B cell (primary cell): ENCODE data around the gene CEP131. TPM values are rescaled to one million over a fixed set of nuclear protein-coding genes. Genes with fewer than 3 reads are reported as not detected.

ENCODE experiments used
- ATAC-seq: fragments of 200-7000 bp; cut with Tn5 transposase; one replicate; pipeline ENCODE4 v1.10.0; 2021; ENCODE audit warnings: low read depth, mild to moderate bottlenecking, moderate number of reproducible peaks, moderate library complexity
- CTCF ChIA-PET: fragments of 350-600 bp; sonication (Branson Sonifier 250); formaldehyde crosslinking; loops from one replicate; lab custom pipeline; 2021; ENCODE audit warnings: antibody characterized with exemption, inconsistent platforms; lab: Charles Lee
- POLR2A ChIA-PET: fragments of 350-600 bp; sonication (Branson Sonifier 250); formaldehyde crosslinking; loops from one replicate; lab custom pipeline; 2021; ENCODE audit warnings: antibody characterized with exemption; lab: Charles Lee
- DNase-seq: peaks from one replicate; pipeline ENCODE4 v3.0.0; 2013
- H2AFZ ChIP-seq: 2 replicates; pipeline ENCODE4 v1.6.1; 2012; ENCODE audit warnings: mild to moderate bottlenecking, low read depth, low read length; ENCODE audit not compliant: insufficient read depth, poor library complexity, severe bottlenecking
- H3K27ac ChIP-seq, 2 donors: 1 replicate in 1 of 2; 2 replicates in 1 of 2; pipeline ENCODE4 v1.5.1; 2012 to 2013; ENCODE audit warnings: low read length in 2 of 2, mild to moderate bottlenecking in 2 of 2, moderate library complexity in 1 of 2
- H3K27me3 ChIP-seq, 4 experiments: fragments of 200-600 bp in 1 of 4; sonication (generic) in 1 of 4; replicated peaks in 1 of 4; 1 replicate in 2 of 4; 2 replicates in 2 of 4; pipeline versions ENCODE4 v1.6.1 to v1.7.0; 2013 to 2016; ENCODE audit warnings: low read length in 3 of 4, mild to moderate bottlenecking in 2 of 4, mixed read lengths in 1 of 4, moderate library complexity in 1 of 4; ENCODE audit not compliant: insufficient read depth in 4 of 4, control insufficient read depth in 3 of 4; ENCODE audit errors: control extremely low read depth in 1 of 4
- H3K36me3 ChIP-seq, 2 experiments: replicated peaks in 1 of 2; 1 replicate in 1 of 2; 2 replicates in 1 of 2; pipeline versions ENCODE4 v1.6.1 to v1.7.1; 2013; ENCODE audit warnings: low read length in 1 of 2; ENCODE audit not compliant: insufficient read depth in 2 of 2, control insufficient read depth in 1 of 2; ENCODE audit errors: control extremely low read depth in 1 of 2, extremely low read depth in 1 of 2
- H3K4me1 ChIP-seq, 2 donors: fragments of 200-600 bp in 1 of 2; sonication (generic) in 1 of 2; 1 replicate in 1 of 2; 2 replicates in 1 of 2; pipeline versions ENCODE4 v1.5.1 to v1.6.1; 2013 to 2017; ENCODE audit warnings: low read length in 2 of 2; ENCODE audit not compliant: control insufficient read depth in 2 of 2, insufficient read depth in 2 of 2
- H3K4me2 ChIP-seq: replicated peaks from 2 replicates; pipeline ENCODE3; 2012; ENCODE audit warnings: mild to moderate bottlenecking, low read depth, low read length; ENCODE audit not compliant: poor library complexity, severe bottlenecking
- H3K4me3 ChIP-seq, 5 experiments: fragments of 200-600 bp in 1 of 5; sonication (generic) in 1 of 5; 1 replicate in 3 of 5; 2 replicates in 2 of 5; pipeline versions ENCODE4 v1.5.1 to v1.7.0; 2011 to 2016; ENCODE audit warnings: low read length in 4 of 5, mild to moderate bottlenecking in 4 of 5, low read depth in 2 of 5, control low read depth in 1 of 5, moderate library complexity in 1 of 5; ENCODE audit not compliant: insufficient read depth in 1 of 5; ENCODE audit errors: control extremely low read depth in 1 of 5, extremely low read depth in 1 of 5
- H3K79me2 ChIP-seq: fragments of 200-600 bp; sonication (generic); one replicate; pipeline ENCODE4 v1.6.0; 2016; ENCODE audit warnings: low read length; ENCODE audit not compliant: control insufficient read depth, insufficient read depth
- H3K9ac ChIP-seq: fragments of 200-600 bp; sonication (generic); 2 replicates; pipeline ENCODE4 v1.6.1; 2017; ENCODE audit warnings: mild to moderate bottlenecking, low read length, moderate library complexity
- H3K9me3 ChIP-seq, 3 donors: one replicate each; pipeline versions ENCODE4 v1.6.1 to v1.7.1; 2013; ENCODE audit warnings: low read length in 2 of 3; ENCODE audit not compliant: control insufficient read depth in 2 of 3, insufficient read depth in 1 of 3; ENCODE audit errors: control extremely low read depth in 1 of 3
- H4K20me1 ChIP-seq: 2 replicates; pipeline ENCODE4 v1.6.0; 2012; ENCODE audit warnings: mild to moderate bottlenecking, low read length; ENCODE audit not compliant: insufficient read depth, control insufficient read depth, poor library complexity, severe bottlenecking
- H3K27ac Mint-ChIP-seq: one replicate; pipeline ENCODE4 v1.8.0; 2021; ENCODE audit warnings: mixed read lengths
- H3K27me3 Mint-ChIP-seq: one replicate; pipeline ENCODE4 v1.8.0; 2021; ENCODE audit warnings: mixed read lengths
- H3K4me1 Mint-ChIP-seq: one replicate; pipeline ENCODE4 v1.8.0; 2021; ENCODE audit warnings: mixed read lengths
- H3K4me3 Mint-ChIP-seq: one replicate; pipeline ENCODE4 v1.8.0; 2021; ENCODE audit warnings: mixed read lengths
- H3K9me3 Mint-ChIP-seq: one replicate; pipeline ENCODE4 v1.8.0; 2022; ENCODE audit warnings: mixed read lengths; ENCODE audit not compliant: insufficient read depth
- CTCF ChIP-seq: fragments of 200-600 bp; IDR thresholded peaks from one replicate; pipeline ENCODE4 v1.8.0; 2022; ENCODE audit warnings: antibody characterized with exemption, mild to moderate bottlenecking
- EZH2 ChIP-seq: IDR thresholded peaks from 2 replicates; pipeline ENCODE4 v1.6.1; 2012; ENCODE audit warnings: borderline replicate concordance, low read depth, mild to moderate bottlenecking, moderate library complexity, low read length; ENCODE audit not compliant: insufficient read depth, poor library complexity, severe bottlenecking
- WGBS: methylation state at CpG from one replicate; pipeline ENCODE4 v1.1.5; 2013; ENCODE audit warnings: missing lambda C conversion rate; ENCODE audit not compliant: insufficient coverage; 5-methylcytosine and 5-hydroxymethylcytosine counted together
- intact Hi-C: fragments of 100-400 bp; cut with micrococcal nuclease; formaldehyde crosslinking; loops from one replicate; pipeline ENCODE4 v1.10.0; 2022
- polyA plus RNA-seq: library from polyadenylated mRNA; depleted of rRNA; stranded (reverse); fragments of >200 nt; gene quantifications from 2 replicates; pipeline ENCODE4 v1.2.3, GENCODE V29; 2012
- total RNA-seq, 2 donors: library from RNA; stranded (reverse); fragments of 120-200 nt in 1 of 2; gene quantifications; 1 replicate in 1 of 2; 2 replicates in 1 of 2; pipeline versions ENCODE4 v1.2.3 to v1.2.4, GENCODE V29; 2013 to 2022

CEP131 gene
- total and polyA plus RNA-seq, 2 donors (not counting 1 experiment from before 2014, with no cell fraction given): 18.8 to 25.5 TPM

- Histone ChIP-seq H3K79me2 (no peaks in the 10 kb centered on the region), H3K27me3 (peaks cover 0 to 2% (median under 1%) of the 10 kb centered on the region in 4 experiments), H3K4me3 (no peak overlapping the region), H3K36me3 (no peaks in the 10 kb centered on the region), H2AFZ (no peak overlapping the region), H3K9ac (no peak overlapping the region), H3K27ac (no peak overlapping the region), H4K20me1 (no peaks in the 10 kb centered on the region), H3K4me1 (no peaks in the 10 kb centered on the region), H3K9me3 (no peaks in the 10 kb centered on the region), H3K4me2 (no peak overlapping the region)
- intact Hi-C loops: no loop called here
- ChIA-PET CTCF (interaction anchor here (1.1 kb wide), 1 partner anchor 8 kb away, joined by 4 read pairs; no protein-coding TSS in a partner anchor), POLR2A (no interaction called here)
- Mint-ChIP-seq H3K27me3 (peaks cover 15% of the 10 kb centered on the region), H3K4me1 (peaks cover 9% of the 10 kb centered on the region), H3K9me3 (no peaks in the 10 kb centered on the region), H3K27ac (no peak overlapping the region), H3K4me3 (no peak overlapping the region)
- no peak for DNase-seq
- no peak for TF ChIP-seq EZH2
- no peak for TF ChIP-seq CTCF
- WGBS: 91% methylated on average over 11 of the region's 13 CpGs
- ATAC-seq: no peak
These were observed 71.5 kb downstream of the CEP131 start for GRCh38 chr17:81151278-81151677.

GRCh38 chr17:81150377-81151077 lies 72.2 kb downstream of the CEP131 start:
- DNase-seq: no peak

More at GRCh38 chr17:81150377-81151077, 72.2 kb downstream of the CEP131 start:
- ChIA-PET CTCF (no interaction called here), POLR2A (no interaction called here)
- H3K9me3 ChIP-seq: no peaks in the 10 kb centered on the region
- peak overlapping the region in 1 of 5 experiments; percentile 7 for H3K4me3 ChIP-seq
- H3K4me1 ChIP-seq: no peaks in the 10 kb centered on the region
- H3K36me3 ChIP-seq: no peaks in the 10 kb centered on the region
- TF ChIP-seq CTCF (no peak), EZH2 (no peak)
- H3K27ac Mint-ChIP-seq: no peak overlapping the region
- no peaks in the 10 kb centered on the region for H4K20me1 ChIP-seq
- intact Hi-C loops: no loop called here
- H2AFZ ChIP-seq: no peak overlapping the region
- peaks cover 15% of the 10 kb centered on the region for H3K27me3 Mint-ChIP-seq
- H3K4me1 Mint-ChIP-seq: peaks cover 9% of the 10 kb centered on the region
- H3K4me3 Mint-ChIP-seq: no peak overlapping the region
- H3K9ac ChIP-seq: no peak overlapping the region
- peaks cover 0 to 2% (median under 1%) of the 10 kb centered on the region in 4 experiments for H3K27me3 ChIP-seq
- no peak for ATAC-seq
- WGBS: 54% methylated on average over 13 of the region's 14 CpGs
- H3K79me2 ChIP-seq: no peaks in the 10 kb centered on the region
- H3K9me3 Mint-ChIP-seq: no peaks in the 10 kb centered on the region
- H3K4me2 ChIP-seq: no peak overlapping the region
- H3K27ac ChIP-seq: no peak overlapping the region
